Stomach smooth muscle (tissue), 2 donors: ENCODE data around the gene S100A2.
"Not testable (repeated sequence)": the region's sequence is repeated elsewhere in the genome, so short reads cannot be mapped to it uniquely, and the experiment has no call there.

Experiments used
- H3K27ac ChIP-seq: one replicate; pipeline ENCODE4 v1.7.0; 2013; ENCODE audit warnings: mild to moderate bottlenecking, low read length, inconsistent platforms
- H3K27me3 ChIP-seq, 2 donors: one replicate each; pipeline ENCODE4 v1.7.0; 2013; ENCODE audit warnings: low read length in 2 of 2; ENCODE audit not compliant: insufficient read depth in 2 of 2, control insufficient read depth in 1 of 2
- H3K36me3 ChIP-seq, 2 donors: one replicate each; pipeline ENCODE4 v1.7.0; 2013; ENCODE audit warnings: low read length in 2 of 2; ENCODE audit not compliant: control insufficient read depth in 2 of 2, insufficient read depth in 2 of 2
- H3K4me1 ChIP-seq: one replicate; pipeline ENCODE4 v1.7.0; 2013; ENCODE audit warnings: low read length; ENCODE audit not compliant: control insufficient read depth, insufficient read depth
- H3K4me3 ChIP-seq, 2 donors: one replicate each; pipeline ENCODE4 v1.7.0; 2013; ENCODE audit warnings: low read length in 2 of 2
- H3K9ac ChIP-seq, 2 donors: one replicate each; pipeline ENCODE4 v1.7.0; 2013; ENCODE audit warnings: low read length in 2 of 2, mild to moderate bottlenecking in 1 of 2
- H3K9me3 ChIP-seq, 2 donors: one replicate each; pipeline ENCODE4 v1.7.0; 2013; ENCODE audit warnings: low read length in 2 of 2; ENCODE audit not compliant: control insufficient read depth in 2 of 2
- donor health status: healthy.
- donor health status: Pancreatic carcinoma.

Gene S100A2

GRCh38 chr1:153575497-153575896, 9.9 kb upstream of the S100A2 start:
- H3K27me3 ChIP-seq, H3K4me3 ChIP-seq, H3K9ac ChIP-seq, H3K36me3 ChIP-seq, H3K27ac ChIP-seq, H3K9me3 ChIP-seq, H3K4me1 ChIP-seq: not testable (repeated sequence)

GRCh38 chr1:153575081-153575491, 9.4 kb upstream of the S100A2 start:
- not testable (repeated sequence) for H3K9me3 ChIP-seq, H3K4me1 ChIP-seq, H3K9ac ChIP-seq, H3K27me3 ChIP-seq, H3K27ac ChIP-seq, H3K36me3 ChIP-seq, H3K4me3 ChIP-seq

GRCh38 chr1:153573351-153573750, 7.7 kb upstream of the S100A2 start:
- peaks cover 6% of the 10 kb centered on the region for H3K4me1 ChIP-seq
- no peak overlapping the region for H3K4me3 ChIP-seq
- no peaks in the 10 kb centered on the region for H3K27me3 ChIP-seq
- no peaks in the 10 kb centered on the region for H3K36me3 ChIP-seq
- H3K9ac ChIP-seq = no peak overlapping the region
- no peaks in the 10 kb centered on the region for H3K9me3 ChIP-seq
- H3K27ac ChIP-seq = peak overlapping the region; percentile 49

- H3K27ac ChIP-seq = peak overlapping the region; percentile 49
- no peak overlapping the region for H3K4me3 ChIP-seq
- no peaks in the 10 kb centered on the region for H3K36me3 ChIP-seq
- no peaks in the 10 kb centered on the region for H3K27me3 ChIP-seq
- H3K9ac ChIP-seq = peak overlapping the region; percentile 13 to 51
- no peaks in the 10 kb centered on the region for H3K9me3 ChIP-seq
- H3K4me1 ChIP-seq = peaks cover 13% of the 10 kb centered on the region
Measured at GRCh38 chr1:153572569-153573015, 6.9 kb upstream of the S100A2 start.

GRCh38 chr1:153571706-153572105, 6.1 kb upstream of the S100A2 start:
- peaks cover 21% of the 10 kb centered on the region for H3K4me1 ChIP-seq
- H3K36me3 ChIP-seq = no peaks in the 10 kb centered on the region
- H3K9me3 ChIP-seq = no peaks in the 10 kb centered on the region
- H3K4me3 ChIP-seq = no peak overlapping the region
- H3K27me3 ChIP-seq = no peaks in the 10 kb centered on the region
- no peak overlapping the region for H3K9ac ChIP-seq
- H3K27ac ChIP-seq = no peak overlapping the region

GRCh38 chr1:153570874-153571273, 5.2 kb upstream of the S100A2 start:
- Histone ChIP-seq H3K27me3 (no peaks in the 10 kb centered on the region), H3K36me3 (no peaks in the 10 kb centered on the region), H3K9me3 (no peaks in the 10 kb centered on the region), H3K4me3 (no peak overlapping the region), H3K9ac (no peak overlapping the region), H3K27ac (no peak overlapping the region), H3K4me1 (peaks cover 29% of the 10 kb centered on the region)

- H3K4me1 ChIP-seq = peaks cover 36% of the 10 kb centered on the region
- H3K27ac ChIP-seq = no peak overlapping the region
- no peaks in the 10 kb centered on the region for H3K27me3 ChIP-seq
- H3K4me3 ChIP-seq = no peak overlapping the region
- H3K9me3 ChIP-seq = no peaks in the 10 kb centered on the region
- H3K9ac ChIP-seq = no peak overlapping the region
- no peaks in the 10 kb centered on the region for H3K36me3 ChIP-seq
Measured at GRCh38 chr1:153569465-153569864, 3.8 kb upstream of the S100A2 start.

- Histone ChIP-seq H3K27ac (peak overlapping the region; percentile 46), H3K27me3 (no peaks in the 10 kb centered on the region), H3K4me1 (peaks cover 36% of the 10 kb centered on the region), H3K9me3 (no peaks in the 10 kb centered on the region), H3K36me3 (no peaks in the 10 kb centered on the region), H3K4me3 (peak overlapping the region; percentile 60 to 73), H3K9ac (peak overlapping the region; percentile 64 to 71)
Measured at GRCh38 chr1:153568367-153569099, 2.9 kb upstream of the S100A2 start.

- no peaks in the 10 kb centered on the region for H3K9me3 ChIP-seq
- peak overlapping the region; percentile 64 to 71 for H3K9ac ChIP-seq
- H3K4me1 ChIP-seq = peaks cover 36% of the 10 kb centered on the region
- H3K27me3 ChIP-seq = no peaks in the 10 kb centered on the region
- H3K4me3 ChIP-seq = peak overlapping the region; percentile 60 to 73
- H3K27ac ChIP-seq = peak overlapping the region; percentile 46
- no peaks in the 10 kb centered on the region for H3K36me3 ChIP-seq
Measured at GRCh38 chr1:153567621-153568366, 2.1 kb upstream of the S100A2 start.

GRCh38 chr1:153566414-153567371, 1.0 kb upstream of the S100A2 start:
- peak overlapping the region; percentile 12 to 44 for H3K4me3 ChIP-seq
- H3K9me3 ChIP-seq = no peaks in the 10 kb centered on the region
- no peaks in the 10 kb centered on the region for H3K36me3 ChIP-seq
- H3K27me3 ChIP-seq = no peaks in the 10 kb centered on the region
- peaks cover 36% of the 10 kb centered on the region for H3K4me1 ChIP-seq
- H3K9ac ChIP-seq = peak overlapping the region; percentile 20 to 58
- peak overlapping the region; percentile 71 for H3K27ac ChIP-seq
